Mesothelial cell of epicardium (in vitro differentiated cells): Measurements from ENCODE around the gene CD8A. TPM values are rescaled to one million over a fixed set of nuclear protein-coding genes. Genes with fewer than 3 reads are reported as not detected.
A peak's percentile ranks its signal among the peaks of the same experiment; 100 is the strongest.

Experiments
- DNase-seq, 2 experiments: peaks; one replicate each; pipeline ENCODE4 v3.0.0; 2021; ENCODE audit warnings: low spot score in 2 of 2; ENCODE audit not compliant: unreplicated experiment in 2 of 2
- H3K27ac Mint-ChIP-seq: 2 replicates; pipeline ENCODE4 v1.8.0; 2021; ENCODE audit warnings: mixed read lengths
- H3K27me3 Mint-ChIP-seq: 2 replicates; pipeline ENCODE4 v1.8.0; 2021; ENCODE audit warnings: low read depth, mixed read lengths
- H3K36me3 Mint-ChIP-seq: 2 replicates; pipeline ENCODE4 v1.8.0; 2021; ENCODE audit warnings: mixed read lengths
- H3K4me1 Mint-ChIP-seq: 2 replicates; pipeline ENCODE4 v1.8.0; 2021; ENCODE audit warnings: mixed read lengths
- H3K4me3 Mint-ChIP-seq: 2 replicates; pipeline ENCODE4 v1.8.0; 2021; ENCODE audit warnings: mild to moderate bottlenecking, moderate library complexity, mixed read lengths
- H3K9me3 Mint-ChIP-seq: 2 replicates; pipeline ENCODE4 v1.8.0; 2021; ENCODE audit warnings: mixed read lengths
- CTCF ChIP-seq: fragments of 200-600 bp; sonication (generic); IDR thresholded peaks from one replicate; pipeline ENCODE4 v1.5.0; 2021; ENCODE audit warnings: antibody characterized with exemption; ENCODE audit not compliant: unreplicated experiment
- total RNA-seq: library from RNA; stranded (reverse); gene quantifications from 3 replicates; pipeline ENCODE4 v1.2.1, GENCODE V29; 2021

Gene CD8A
- total RNA-seq, 1 donor from 2014 or later, result 0.38 TPM

DNA sequence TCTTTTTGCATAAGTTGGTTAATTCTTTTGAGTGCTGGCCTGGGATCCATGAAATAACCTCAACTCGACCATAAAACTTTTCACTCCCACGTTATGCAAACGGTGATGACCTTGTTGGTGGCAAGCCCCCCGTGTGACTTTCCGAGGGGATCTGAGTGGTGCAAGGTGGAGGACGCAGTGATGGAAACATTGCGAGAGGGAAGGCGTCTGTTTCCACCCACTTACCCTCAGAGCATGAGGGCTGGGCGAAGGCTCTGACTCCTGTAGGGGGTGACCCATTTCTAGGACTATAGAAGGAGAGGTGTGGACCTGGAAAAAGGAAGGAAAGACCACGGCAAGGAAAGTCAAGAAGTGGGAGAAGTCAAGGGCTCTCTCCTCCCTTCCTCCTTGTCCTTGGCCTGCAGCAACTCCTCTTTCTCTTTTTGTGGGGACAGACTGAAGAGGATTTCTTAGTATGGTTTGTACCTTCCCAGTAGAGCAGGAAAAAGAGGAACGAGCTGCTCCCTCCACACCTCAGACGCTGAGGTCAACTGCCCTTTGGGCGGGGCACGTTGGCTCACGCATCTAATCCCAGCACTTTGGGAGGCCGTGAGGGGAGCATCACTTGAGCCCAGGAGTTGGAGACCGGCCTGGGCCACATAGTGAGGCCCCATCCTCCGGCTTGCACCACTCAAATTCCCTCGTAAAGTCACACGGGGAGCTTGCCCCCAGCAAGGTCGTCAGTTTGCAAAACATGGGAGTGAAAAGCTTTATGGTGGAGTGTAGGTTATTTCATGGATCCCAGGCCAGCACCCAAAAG, 15.5 kb upstream of the CD8A start:
- H3K27ac Mint-ChIP-seq, result no peak overlapping the region
- no peak for DNase-seq
- H3K4me1 Mint-ChIP-seq, result peaks cover 8% of the 10 kb centered on the region
- peak overlapping the region; percentile 34 for H3K4me3 Mint-ChIP-seq
- peaks cover 23% of the 10 kb centered on the region for H3K27me3 Mint-ChIP-seq
- H3K36me3 Mint-ChIP-seq, result no peaks in the 10 kb centered on the region
- TF ChIP-seq CTCF, result no peak
- H3K9me3 Mint-ChIP-seq, result no peaks in the 10 kb centered on the region

DNA sequence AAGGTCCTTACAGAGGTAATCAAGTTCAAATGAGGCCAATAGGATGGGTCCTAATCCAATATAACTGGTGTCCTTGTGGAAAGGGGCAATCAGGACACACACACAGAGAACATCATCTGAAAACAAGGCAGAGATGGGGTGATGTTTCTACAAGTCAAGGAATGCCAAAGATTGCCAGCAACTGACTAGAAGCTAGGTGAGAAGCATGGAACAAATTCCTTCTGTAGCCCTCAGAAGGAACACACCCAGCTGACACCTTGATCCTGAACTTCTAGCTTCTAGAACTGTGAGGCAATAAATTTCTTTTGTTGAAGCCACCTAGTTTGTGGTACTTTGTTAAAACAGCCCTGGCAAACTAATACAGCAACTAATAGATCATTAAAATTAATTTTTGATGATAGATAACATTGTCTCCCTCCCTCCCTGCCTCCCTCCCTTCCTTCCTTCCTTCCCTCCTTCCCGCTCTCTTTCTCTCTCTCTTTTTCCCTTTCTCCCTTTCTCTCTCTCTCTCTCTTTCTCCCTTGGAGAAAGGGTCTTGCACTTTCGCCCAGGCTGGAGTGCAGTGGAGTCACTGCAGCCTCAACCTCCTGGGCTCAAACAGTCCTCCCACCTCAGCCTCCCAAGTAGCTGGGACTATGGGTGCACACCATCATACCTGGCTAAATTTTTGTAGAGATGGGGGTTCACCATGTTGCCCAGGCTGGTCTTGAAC, 10.3 kb upstream of the CD8A start:
- DNase-seq, result no peak
- Mint-ChIP-seq H3K36me3 (peaks cover 1% of the 10 kb centered on the region), H3K4me3 (no peak overlapping the region), H3K27ac (no peak overlapping the region), H3K4me1 (no peaks in the 10 kb centered on the region), H3K27me3 (peaks cover 28% of the 10 kb centered on the region), H3K9me3 (peaks cover 14% of the 10 kb centered on the region)
- TF ChIP-seq CTCF, result no peak

GRCh38 chr2:86794861-86795260, 4.1 kb upstream of the CD8A start:
- peaks cover 17% of the 10 kb centered on the region for H3K4me1 Mint-ChIP-seq
- peaks cover 23% of the 10 kb centered on the region for H3K9me3 Mint-ChIP-seq
- H3K27ac Mint-ChIP-seq, result no peak overlapping the region
- H3K36me3 Mint-ChIP-seq, result peaks cover 4% of the 10 kb centered on the region
- peaks cover 72% of the 10 kb centered on the region for H3K27me3 Mint-ChIP-seq
- TF ChIP-seq CTCF, result no peak
- DNase-seq, result no peak
- H3K4me3 Mint-ChIP-seq, result no peak overlapping the region

- no peak for DNase-seq
- Mint-ChIP-seq H3K27me3 (peaks cover 82% of the 10 kb centered on the region), H3K4me1 (peaks cover 22% of the 10 kb centered on the region), H3K4me3 (no peak overlapping the region), H3K9me3 (peaks cover 23% of the 10 kb centered on the region), H3K27ac (no peak overlapping the region), H3K36me3 (peaks cover 4% of the 10 kb centered on the region)
- TF ChIP-seq CTCF, result no peak
Observed at GRCh38 chr2:86793752-86794151, 3.0 kb upstream of the CD8A start.

DNA sequence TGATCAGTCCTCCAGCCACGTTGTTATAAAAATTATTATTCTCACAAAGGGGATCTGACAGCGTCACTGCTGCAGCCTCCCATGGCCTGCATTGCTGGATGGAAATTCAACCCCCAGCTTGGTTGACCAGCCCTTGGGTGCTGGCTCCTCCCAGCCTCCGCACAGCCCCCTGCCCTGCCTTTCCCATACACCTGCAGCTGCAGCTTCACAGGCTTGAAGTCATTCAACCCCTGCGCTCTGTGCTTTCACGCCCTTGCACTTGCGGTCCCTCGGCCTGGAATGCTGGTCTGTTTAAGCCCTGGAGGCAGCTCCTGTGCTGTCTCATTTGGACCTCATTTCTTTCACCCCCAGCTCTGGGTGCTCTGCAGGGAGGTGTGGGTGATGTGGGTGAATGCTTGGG, 860 bp upstream of the CD8A start:
- no peak for TF ChIP-seq CTCF
- Mint-ChIP-seq H3K4me3 (peak overlapping the region; percentile 39), H3K27me3 (peaks cover 94% of the 10 kb centered on the region), H3K36me3 (peaks cover 4% of the 10 kb centered on the region), H3K27ac (no peak overlapping the region), H3K4me1 (peaks cover 26% of the 10 kb centered on the region), H3K9me3 (peaks cover 15% of the 10 kb centered on the region)
- no peak for DNase-seq
